GM12891 (cell line): ENCODE data around the gene EXOC4.

Experiments
- POLR2A ChIP-seq: IDR thresholded peaks from 2 replicates; pipeline ENCODE4 v1.6.1; 2011; ENCODE audit warnings: low read depth, low read length, control low read depth
- POLR2AphosphoS5 ChIP-seq: IDR thresholded peaks from 2 replicates; pipeline ENCODE4 v1.6.1; 2011; ENCODE audit warnings: low read depth, low read length, control low read depth
- SPI1 ChIP-seq: IDR thresholded peaks from 2 replicates; pipeline ENCODE4 v1.6.1; 2011; ENCODE audit warnings: low read depth, low read length, control low read depth
- TAF1 ChIP-seq: IDR thresholded peaks from 2 replicates; pipeline ENCODE4 v1.6.1; 2011; ENCODE audit warnings: low read depth, low read length, control low read depth

DNA sequence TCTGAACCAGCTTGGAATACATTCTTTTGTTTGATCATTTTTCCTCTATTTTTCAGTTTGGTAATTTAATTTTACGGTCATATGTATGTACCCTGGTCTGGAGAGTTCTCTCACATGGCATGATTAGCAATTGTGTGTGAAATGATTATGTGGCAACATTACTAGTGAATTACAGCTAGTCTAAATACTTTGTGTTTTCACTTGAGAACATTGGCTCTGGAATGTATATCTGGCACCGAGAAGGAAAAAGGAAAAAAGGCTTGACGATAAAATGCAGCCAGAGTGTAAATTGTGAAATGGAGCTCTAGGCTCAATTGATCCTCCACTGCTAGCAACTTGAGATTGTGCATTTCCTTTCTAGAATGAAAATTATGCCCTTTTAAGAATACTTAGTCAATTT is 397.2 kb downstream of the EXOC4 start:
- TF ChIP-seq POLR2AphosphoS5 = no peak
- no peak for TF ChIP-seq POLR2A
- no peak for TF ChIP-seq TAF1
- TF ChIP-seq SPI1 = no peak
